HG02610 (cell line): ENCODE measurements around the gene CD58.

Source experiments
- ATAC-seq: cut with Tn5 transposase; IDR thresholded peaks from one replicate; pipeline ENCODE4 v1.9.1; 2021; ENCODE audit warnings: mild to moderate bottlenecking, moderate library complexity; ENCODE audit not compliant: unreplicated experiment

The CD58 gene

DNA sequence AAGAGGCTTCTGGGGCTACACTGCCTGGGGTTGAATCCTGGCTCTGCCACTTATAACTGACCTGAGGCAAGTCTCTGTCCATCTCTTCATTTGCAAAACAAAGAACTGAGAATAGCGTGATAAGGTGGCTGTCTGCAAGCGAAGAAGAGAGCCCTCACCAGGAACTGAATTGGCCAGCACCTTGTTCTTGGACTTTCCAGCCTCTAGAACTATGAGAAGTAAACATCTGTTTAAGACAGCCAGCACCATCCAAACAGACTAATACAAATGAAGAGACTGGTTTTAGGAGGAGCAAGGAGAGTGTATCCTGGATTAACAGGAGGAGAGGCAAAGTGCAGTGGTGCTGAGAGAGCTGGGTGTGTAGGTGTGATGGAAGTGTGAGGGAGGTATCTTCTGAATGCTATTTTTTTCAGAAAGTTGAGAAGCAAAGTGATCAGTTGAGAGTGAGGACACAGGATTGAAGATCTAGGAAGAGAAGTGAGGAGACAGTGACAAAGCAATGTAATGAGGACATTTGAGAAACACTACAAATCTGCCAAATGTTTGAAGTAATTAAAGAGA, 59.3 kb downstream of the CD58 start:
- no peak for ATAC-seq

DNA sequence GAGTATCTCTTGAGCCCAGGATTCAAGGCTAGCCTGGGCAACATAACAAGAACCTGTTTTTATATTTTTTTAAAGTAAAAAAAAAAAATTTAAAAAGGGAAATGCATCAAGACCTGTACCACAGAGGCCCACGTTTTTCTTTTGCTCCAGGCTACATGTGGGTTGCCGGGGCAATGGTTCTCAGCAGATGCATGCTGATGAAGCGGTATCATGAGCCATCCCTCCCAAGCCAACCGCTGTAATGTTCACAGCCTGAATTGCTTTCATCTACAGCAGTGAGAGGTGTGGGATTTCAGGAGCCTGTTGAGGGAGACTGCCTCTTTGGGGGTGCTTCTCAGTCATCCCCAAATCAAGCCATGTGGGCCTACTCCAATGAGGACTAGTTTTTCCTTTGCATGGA, 60.5 kb downstream of the CD58 start:
- no peak for ATAC-seq

DNA sequence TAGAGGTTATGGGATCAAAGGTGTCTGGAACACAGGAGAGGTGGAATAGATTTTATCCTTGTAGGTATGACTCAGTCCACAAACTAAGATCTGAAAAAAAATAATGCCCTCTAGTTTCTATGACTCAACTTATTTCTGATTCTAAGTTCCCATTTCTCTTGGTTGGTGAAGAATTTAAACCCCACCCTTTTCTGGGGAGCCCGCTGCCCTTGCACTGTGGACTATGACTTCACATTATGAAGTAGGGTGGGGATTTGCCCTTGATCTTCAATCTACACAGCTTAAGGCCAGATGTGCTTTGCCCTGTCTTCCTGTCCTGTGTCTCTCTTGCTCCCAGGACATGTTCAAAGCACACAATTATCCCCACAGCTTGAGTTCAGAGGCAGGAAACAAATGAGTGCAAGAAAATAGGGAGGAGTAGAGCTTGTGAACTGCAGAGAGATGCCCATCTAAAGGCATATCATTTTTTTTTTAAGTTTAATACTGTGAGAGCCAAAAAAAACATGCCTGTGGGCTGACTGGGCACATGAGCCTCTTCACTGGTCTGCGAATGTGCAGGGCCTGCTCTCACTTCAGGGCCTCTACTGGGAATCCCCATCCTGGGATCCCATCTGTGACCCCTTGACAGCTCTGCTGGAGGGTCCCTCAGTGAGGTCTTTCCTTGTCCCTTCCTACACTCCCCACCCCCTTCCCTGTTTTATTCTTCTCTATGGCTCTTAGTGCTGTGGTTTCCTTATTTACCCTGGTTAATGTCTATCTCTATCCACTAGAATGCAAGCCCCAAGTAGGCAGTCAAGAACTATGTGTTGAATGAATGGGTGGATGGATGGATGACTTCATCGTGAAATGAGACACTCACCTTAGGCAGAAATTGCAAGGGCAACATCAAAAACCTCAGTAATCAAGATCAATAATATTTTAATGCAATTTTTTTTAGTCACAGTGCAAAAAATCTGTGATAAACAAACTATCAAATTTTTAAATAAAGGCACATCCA, 61.5 kb downstream of the CD58 start:
- ATAC-seq: peak; percentile 36

DNA sequence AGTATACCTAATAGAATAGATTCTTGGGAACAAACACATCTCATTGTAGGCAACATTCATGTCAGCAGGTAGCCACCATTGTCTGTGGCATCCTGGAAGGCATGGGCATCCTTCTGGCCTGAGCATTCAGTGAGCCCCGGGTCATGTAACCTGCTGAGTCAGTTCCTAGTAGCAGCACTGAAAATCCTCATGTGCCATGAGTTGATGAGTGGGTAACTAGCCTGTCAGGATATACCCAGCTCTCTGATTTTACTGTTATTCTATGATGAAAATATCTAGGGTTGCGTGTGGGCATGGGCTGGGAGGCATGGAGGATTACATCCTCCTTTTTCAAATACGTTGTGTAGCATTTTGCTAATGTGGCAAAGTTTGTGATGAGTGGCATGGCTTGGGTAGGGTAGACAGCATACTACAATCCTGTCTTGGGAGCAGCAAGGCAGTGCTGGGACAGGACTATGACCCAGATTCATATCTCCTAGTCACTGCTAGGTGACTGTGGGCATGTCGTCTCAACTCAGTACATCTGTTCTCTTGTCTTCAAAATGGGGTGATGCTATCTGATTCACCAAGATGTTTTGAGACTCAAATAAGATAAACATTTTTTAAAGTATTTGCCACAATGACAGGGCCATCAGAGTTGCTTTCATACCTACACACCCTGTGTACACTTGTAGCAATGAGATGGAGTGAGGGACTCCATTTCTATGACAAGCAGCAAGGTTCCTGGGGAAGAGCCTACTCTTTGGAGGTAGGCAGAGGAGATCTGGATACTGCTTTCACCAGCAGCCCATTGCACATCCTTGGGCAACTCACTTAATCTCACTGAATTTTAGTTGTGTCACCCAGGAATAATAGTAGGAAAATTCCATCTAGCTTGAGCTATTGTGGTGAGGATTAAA, 62.5 kb downstream of the CD58 start:
- no peak for ATAC-seq

DNA sequence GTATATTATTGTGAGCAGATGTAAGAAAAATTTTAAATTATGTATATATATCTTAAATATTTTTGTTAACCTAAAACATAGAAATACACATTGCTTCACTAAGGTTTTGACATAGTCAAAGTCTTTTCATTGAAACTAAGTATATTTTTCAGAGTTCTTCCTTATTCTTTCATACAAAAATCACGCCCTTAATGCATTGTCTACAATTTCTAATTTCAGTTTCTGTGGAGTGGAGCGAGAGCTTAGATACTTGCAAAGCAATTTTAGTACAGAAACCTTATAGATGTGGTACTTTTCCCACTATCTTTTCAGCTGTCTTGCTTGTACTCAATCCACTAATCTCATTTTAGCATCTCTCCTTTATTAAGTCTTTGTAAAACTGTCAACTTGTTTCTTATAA, 63.2 kb downstream of the CD58 start:
- no peak for ATAC-seq

DNA sequence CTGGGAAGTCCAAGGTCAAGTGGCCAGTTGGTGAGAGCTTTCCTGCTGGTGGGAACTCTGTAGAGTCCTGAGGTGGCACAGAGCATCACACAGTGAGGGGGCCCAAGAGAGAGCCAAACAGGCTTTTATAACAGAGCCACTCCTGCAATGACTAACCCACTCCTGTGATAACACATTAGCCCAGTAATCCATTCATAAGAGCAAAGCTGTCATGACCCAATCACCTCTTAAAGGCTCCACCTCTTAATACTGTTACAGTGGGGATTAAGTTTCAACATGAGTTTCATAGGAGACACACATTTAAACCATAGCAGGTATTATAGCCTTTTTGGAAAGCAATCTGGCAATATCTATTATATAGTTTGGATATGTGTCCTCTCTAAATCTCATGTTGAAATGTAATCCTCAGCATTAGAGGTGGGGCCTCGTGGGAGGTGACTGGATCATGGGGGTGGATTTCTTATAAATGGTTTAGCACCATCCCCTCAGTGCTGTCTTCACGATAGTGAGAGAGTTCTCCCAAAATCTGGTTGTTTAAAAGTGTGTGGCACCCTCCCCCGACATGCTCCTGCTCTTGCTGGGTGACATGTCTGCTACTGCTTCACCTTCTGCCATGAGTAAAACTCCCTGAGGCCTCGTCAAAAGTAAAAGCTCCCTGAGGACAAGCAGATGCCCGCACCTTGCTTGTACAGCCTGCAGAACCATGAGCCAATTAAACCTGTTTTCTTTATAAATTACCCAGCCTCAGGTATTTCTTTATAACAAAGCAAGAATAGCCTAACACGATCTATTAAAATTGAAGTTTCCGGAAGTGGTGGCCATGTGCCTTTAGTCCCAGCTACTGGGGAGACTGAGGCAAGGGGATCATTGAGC, 64.5 kb downstream of the CD58 start:
- ATAC-seq: no peak

DNA sequence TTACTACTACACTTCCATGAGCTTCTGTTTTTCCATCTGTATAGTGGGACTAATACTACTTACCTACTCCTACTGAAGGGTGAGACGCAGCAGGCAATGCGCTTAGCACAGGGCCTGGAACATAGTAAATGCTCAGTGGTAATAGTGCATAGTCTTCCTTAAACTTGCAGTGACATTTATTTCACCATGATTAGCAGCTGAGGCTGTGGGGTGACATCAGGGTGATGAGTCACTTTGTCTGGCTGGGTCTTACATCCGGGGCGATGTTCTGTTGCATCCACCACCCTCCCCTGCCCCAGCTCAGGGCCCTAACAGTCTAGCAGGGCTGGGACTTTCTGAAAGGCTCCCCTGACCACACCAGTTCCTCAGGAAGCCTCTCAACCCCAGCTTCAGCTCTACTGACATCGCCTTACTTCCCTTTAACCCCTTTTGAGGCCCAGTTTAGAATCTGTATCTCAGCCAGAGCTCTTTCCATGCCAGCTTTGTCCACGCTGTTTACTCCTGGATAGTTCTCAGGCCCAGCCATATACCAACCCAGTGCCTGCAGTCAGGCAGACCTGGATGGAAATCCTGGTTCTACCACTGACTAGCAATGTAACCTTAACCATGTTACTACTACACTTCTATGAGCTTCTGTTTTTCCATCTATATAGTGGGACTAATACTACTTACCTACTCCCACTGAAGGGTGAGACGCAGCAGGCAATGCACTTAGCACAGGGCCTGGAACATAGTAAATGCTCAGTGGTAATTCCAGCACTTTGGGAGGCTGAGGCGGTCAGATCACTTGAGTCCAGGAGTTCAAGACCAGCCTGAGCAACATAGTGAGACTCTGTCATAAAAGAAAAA, 66.3 kb downstream of the CD58 start:
- peak; percentile 85 for ATAC-seq

DNA sequence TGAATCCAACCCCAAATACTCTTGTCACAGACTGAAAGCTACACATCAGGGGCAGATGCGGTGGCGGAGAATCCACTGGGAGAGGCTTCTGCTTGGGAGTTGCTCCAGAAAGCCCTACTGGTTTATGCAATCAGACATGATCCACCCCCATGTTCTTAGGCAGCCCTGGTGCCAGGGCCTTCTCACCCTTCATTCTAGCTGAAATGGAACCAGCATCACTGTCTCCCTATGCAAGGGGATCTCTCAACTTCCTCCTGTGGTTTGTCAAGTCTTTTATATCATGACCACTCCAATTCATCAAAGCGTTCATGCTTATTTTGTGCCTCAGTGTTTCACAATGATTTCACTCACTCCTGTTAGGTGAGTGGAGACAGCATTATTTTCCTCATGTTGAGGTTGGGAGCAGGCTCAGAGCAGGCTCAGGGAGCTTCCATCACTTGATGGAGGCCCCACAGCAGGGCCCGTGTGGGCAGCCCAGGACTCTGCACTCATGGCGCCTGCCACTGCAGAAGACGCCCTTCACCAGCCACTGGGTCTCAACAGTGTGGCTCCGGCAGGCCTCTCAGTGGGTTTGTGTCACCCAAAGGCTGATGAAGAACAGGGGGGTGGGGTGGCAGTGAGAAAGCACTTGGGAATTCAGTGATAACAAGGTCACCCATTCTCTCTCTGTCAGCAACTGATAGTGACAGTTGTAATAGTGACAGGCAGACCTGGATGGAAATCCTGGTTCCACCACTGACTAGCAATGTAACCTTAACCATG, 67.1 kb downstream of the CD58 start:
- ATAC-seq: peak; percentile 3

DNA sequence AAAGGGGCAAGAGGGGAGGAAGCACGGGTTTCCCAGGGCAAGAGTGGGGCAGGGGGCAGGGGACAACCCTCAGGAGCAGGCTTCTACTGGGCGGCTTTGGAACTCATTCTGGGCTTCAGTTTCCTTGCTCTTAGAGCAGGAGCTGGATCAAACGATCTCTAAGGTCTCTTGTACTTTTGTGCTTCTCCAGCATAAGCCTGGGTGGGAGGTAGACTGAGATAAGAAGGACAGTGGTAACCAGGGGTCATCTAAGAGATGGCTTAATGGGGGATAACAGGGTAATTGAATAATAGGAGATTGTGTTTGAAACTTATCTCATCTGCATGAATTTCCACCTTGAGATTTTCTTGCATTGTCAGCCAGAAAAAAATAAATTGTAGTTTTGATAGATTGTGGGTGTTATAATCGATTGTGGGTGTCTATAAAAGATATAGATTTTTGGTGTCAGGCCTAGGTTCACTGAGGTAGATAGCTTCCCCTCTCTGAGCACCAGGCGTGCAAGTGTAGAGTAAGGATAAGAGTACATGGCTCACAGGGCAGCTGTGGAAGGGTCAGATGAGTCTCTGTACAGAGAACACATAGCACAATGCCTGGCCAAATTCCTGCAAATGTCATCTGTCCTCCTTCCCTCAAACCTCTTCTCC, 68.0 kb downstream of the CD58 start:
- ATAC-seq: no peak

DNA sequence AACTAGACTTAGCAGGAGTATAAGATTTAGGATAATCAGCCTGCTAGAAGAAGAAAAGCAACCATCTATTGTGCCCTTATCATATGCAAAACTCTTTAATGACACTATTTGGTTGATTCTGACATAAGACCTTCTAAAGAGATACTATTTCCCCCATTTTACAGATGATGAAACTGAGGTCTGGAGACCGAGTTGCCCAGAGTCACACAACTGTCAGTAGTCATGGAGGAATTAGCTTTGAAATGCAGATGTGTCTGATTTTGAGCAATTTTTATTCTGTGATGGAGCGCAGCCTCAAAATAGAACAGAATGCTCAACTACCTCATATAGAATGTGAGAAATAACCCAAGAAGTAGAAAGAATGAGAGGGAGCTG, 69.0 kb downstream of the CD58 start:
- no peak for ATAC-seq

DNA sequence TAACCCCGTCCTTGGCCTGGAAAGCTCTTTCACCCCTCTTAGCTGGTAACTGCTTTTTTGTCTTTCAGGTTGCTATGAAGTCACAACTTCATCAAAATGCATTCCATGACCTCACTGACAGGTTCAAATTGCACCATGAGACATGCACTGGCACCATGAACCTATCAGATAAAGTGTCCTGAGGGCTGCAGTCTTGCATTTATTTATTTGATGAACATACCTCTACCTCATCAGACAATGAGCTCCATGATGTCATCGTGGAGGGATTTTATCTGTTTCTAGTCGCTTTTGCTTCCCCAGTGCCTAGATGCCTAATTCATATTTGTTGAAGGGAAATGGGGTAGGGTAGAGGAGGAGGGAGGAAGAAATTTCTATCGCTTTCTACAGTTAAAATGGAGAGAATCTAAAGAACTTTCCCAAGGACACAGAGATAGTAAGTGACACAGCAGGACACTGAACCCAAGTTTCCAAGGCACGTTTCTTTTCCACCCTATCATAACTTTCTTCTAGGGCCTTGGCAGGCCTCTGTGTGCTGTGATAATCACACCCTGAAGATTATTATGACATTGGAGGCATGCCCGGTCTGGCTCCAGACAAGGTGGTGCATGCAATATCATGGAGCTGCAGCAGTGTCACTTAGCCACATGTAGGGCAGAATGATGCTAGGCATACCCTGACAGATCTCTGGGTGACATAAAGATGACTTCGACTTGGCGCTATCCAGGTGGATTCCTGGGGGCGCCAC, 69.5 kb downstream of the CD58 start:
- no peak for ATAC-seq

DNA sequence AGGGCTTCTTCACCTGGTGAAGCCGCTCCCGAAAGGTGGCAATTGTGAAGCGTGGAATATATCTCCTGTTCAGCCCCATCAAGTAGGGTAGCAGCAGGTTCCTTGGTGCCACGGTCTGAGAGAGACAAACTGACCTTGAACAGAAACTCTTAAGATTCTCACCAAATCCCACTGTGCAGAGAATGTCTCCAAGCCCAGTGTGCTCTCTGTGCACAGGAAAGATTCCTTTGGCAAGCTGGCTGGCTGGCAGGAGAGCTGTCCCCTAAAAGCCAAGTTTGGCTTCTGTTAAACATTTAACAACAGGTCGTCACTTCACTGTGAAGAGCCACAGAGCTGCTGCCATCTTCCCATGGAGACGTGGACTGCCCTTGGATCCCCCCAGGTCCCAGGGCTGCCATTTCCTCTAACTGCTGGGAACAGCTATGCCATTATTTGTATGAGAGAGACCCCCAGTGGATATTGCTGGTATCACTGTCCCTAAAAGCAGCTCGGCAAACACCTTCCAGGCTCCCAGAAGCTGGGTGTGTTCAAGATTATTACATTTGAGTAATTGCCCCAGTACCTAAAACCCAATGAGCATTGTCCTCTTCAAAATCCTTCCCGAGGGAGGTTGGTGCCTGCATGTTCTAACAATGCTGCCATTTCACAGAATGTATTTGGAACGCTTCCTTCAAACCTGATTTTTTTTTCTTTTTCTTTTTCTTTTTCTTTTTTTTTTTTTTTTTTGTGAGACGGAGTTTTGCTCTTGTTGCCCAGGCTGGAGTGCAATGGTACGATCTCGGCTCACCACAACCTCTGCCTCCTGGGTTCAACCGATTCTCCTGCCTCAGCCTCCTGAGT, 71.8 kb downstream of the CD58 start:
- ATAC-seq: peak; percentile 42

DNA sequence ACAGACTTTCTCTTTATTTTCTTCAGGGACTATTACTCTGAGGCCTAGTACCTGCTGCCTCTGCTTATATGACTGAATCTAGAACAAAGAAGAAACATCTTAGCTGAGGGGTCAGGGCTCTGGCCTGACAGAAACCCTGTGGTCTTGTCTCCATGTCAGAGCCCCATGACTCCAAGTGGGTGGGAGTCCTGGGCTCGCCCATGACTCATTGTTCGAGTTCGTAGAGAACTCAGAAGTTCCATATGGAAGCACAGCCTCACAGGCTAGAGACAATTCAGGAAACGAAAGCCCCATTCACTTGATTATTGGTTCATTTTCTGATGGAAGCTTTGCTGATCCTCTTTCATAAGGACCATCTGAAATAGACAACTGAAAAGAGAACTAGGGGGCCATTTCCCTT, 73.2 kb downstream of the CD58 start:
- no peak for ATAC-seq

DNA sequence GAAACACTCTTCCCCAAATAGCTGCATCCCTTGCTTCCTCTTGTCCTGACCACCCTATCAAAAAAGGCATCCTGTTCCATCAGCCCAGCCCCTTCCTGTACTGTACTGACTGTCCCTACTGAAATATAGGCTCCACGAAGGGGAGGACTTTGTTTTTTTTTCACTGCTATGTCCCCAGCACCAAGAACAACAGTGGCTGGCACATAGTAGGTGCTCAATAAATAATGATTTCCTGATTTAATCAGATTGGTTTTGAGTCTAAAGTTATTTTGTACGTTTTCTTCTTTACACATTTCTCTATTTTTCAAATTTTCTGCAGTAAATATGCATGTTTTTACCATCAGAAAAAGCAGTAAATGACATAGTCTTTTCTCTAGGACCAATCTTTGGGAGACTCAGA, 73.9 kb downstream of the CD58 start:
- ATAC-seq: no peak

DNA sequence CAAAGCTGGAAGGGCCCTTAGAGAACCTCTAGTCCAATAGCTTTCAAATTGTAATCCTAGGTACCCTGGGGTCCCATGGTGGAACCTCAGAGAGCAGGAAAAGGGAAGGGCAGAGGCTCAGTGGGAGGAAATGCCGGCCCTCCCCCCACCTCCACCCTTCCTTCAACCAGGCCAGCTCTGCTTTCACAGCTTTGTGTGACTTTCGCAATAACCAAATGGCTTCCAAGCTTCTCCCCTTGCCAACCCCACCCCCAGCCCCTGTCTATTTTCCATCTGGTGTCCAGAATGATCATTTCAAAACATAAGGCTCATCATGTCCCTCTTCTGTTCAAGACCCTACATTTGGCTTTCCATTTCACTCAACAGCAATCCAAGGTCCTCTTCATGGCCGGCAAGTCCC, 74.4 kb downstream of the CD58 start:
- no peak for ATAC-seq

DNA sequence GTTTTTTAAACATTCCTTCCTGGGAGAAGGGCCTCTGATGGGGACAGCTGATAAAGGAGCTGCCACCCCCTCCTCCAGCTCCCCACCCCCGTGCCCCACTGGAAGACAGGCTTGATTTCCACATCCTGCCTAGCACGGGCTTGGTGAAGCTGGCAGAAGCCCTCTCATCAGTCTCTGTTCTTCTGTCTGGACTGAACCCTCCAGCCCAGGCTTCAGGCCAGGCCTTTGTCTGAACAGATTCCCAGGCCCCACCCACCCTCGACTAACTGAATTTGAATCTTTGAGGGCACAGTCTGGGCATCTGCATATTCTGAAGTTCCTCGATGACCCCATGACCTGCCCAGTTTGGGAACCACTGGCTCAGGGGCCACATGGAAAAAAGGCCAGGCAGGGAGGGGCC, 75.3 kb downstream of the CD58 start:
- ATAC-seq: no peak

DNA sequence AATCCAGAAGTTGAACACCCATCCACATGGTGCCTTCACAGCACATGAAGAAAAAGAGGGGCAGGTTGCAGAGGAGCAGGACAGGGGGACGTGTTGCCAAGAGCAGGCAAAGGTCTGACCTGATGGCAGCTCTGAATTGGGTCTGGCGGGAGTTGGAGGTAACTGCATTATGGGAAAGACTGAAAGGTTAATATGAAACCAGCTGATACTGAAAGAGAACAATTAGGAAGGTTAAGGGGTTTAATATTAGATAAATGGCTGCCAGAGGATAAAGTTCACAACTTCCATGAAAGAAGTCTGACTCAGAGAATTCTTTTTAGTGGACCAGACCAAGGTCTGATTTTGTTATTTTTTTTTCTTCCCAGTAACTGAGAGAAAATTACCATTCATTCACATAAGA, 76.1 kb downstream of the CD58 start:
- ATAC-seq: no peak
